PC-9 (cell line): Measurements from ENCODE around the gene ZNF256. TPM values are rescaled to one million over a fixed set of nuclear protein-coding genes. Genes with fewer than 3 reads are reported as not detected.

Experiments
- BruUV-seq: library from RNA; stranded (reverse); fragments of 400-500 nt; replicated peaks from 2 replicates; lab custom pipeline; 2021; lab: Mats Ljungman, UMichigan
- CTCF ChIA-PET: fragments of 300-600 bp; sonication (Branson Sonifier 250); formaldehyde crosslinking; loops from one replicate; lab custom pipeline; 2022; ENCODE audit warnings: antibody characterized with exemption; lab: Charles Lee
- POLR2A ChIA-PET: fragments of 300-600 bp; sonication (Branson Sonifier 250); formaldehyde crosslinking; loops from one replicate; lab custom pipeline; 2022; ENCODE audit warnings: antibody characterized with exemption; ENCODE audit not compliant: unreplicated experiment; lab: Charles Lee
- DNase-seq, 2 experiments: peaks; one replicate each; pipeline versions ENCODE4 v3.0.0 to v3.0.0-alpha.2; 2015 to 2022; ENCODE audit warnings: mixed read lengths in 1 of 2
- H2AFZ ChIP-seq: fragments of 200-600 bp; sonication (generic); 2 replicates; pipeline ENCODE4 v1.8.1; 2017; ENCODE audit warnings: antibody characterized with exemption
- H3F3A ChIP-seq: fragments of 200-600 bp; sonication (generic); 2 replicates; pipeline ENCODE4 v1.8.1; 2017; ENCODE audit warnings: antibody characterized with exemption, mild to moderate bottlenecking, low read depth; ENCODE audit not compliant: insufficient read depth
- H3K27ac ChIP-seq: fragments of 200-600 bp; sonication (generic); 2 replicates; pipeline ENCODE4 v1.6.1; 2016; ENCODE audit warnings: mixed run types
- H3K27me3 ChIP-seq: fragments of 200-600 bp; sonication (generic); 2 replicates; pipeline ENCODE4 v1.6.1; 2016; ENCODE audit warnings: low read depth, mixed run types; ENCODE audit not compliant: insufficient read depth
- H3K36me3 ChIP-seq: fragments of 200-600 bp; sonication (generic); 2 replicates; pipeline ENCODE4 v1.6.1; 2016; ENCODE audit warnings: low read depth, mixed run types
- H3K4me1 ChIP-seq: fragments of 200-600 bp; sonication (generic); replicated peaks from 2 replicates; pipeline ENCODE4 v1.6.1; 2016; ENCODE audit warnings: mixed run types; ENCODE audit not compliant: insufficient read depth
- H3K4me2 ChIP-seq: fragments of 200-600 bp; sonication (generic); 2 replicates; pipeline ENCODE4 v1.6.1; 2017; ENCODE audit warnings: mixed run types
- H3K4me3 ChIP-seq: fragments of 200-600 bp; sonication (generic); 2 replicates; pipeline ENCODE4 v1.6.1; 2016; ENCODE audit warnings: mixed run types
- H3K79me2 ChIP-seq: fragments of 200-600 bp; sonication (generic); 2 replicates; pipeline ENCODE4 v1.6.1; 2017; ENCODE audit warnings: low read depth, mixed run types
- H3K9me2 ChIP-seq: fragments of 200-600 bp; sonication (generic); 2 replicates; pipeline ENCODE4 v1.8.1; 2017; ENCODE audit warnings: mild to moderate bottlenecking; ENCODE audit not compliant: insufficient read depth
- H3K9me3 ChIP-seq: fragments of 200-600 bp; sonication (generic); 2 replicates; pipeline ENCODE4 v1.8.1; 2016; ENCODE audit warnings: low read depth; ENCODE audit not compliant: insufficient read depth
- H4K20me1 ChIP-seq: fragments of 200-600 bp; sonication (generic); 2 replicates; pipeline ENCODE4 v1.8.1; 2017; ENCODE audit not compliant: insufficient read depth
- EZH2 ChIP-seq: fragments of 200-600 bp; sonication (generic); IDR thresholded peaks from 2 replicates; pipeline ENCODE4 v1.8.0; 2017; ENCODE audit warnings: antibody characterized with exemption, low read depth
- intact Hi-C: fragments of 100-400 bp; cut with micrococcal nuclease; formaldehyde crosslinking; loops from one replicate; pipeline ENCODE4 v1.10.0; 2022; ENCODE audit not compliant: unreplicated experiment
- total RNA-seq: library from RNA; stranded (reverse); gene quantifications from 2 replicates; pipeline ENCODE4 v1.2.3, GENCODE V29; 2021
- TF ChIP-seq, protein P1 (sequence below): fragments of 200-600 bp; sonication (generic); conservative IDR thresholded peaks from 2 replicates; pipeline ENCODE4 v1.6.1; 2017; ENCODE audit warnings: mixed run types, antibody characterized with exemption, mild to moderate bottlenecking, moderate library complexity

Gene ZNF256
- total RNA-seq, 1 experiment from 2014 or later: 6.4 TPM

- Histone ChIP-seq H3K27ac (no peak overlapping the region), H3K36me3 (peaks cover 30% of the 10 kb centered on the region), H3K79me2 (peaks cover 18% of the 10 kb centered on the region), H3K9me3 (peaks cover 34% of the 10 kb centered on the region), H3K9me2 (no peaks in the 10 kb centered on the region), H3K27me3 (no peaks in the 10 kb centered on the region), H4K20me1 (no peaks in the 10 kb centered on the region), H3K4me3 (peak overlapping the region; percentile 63; the same call in 1 of the 2 replicates), H2AFZ (no peak overlapping the region), H3F3A (no peaks in the 10 kb centered on the region), H3K4me2 (no peak overlapping the region), H3K4me1 (0 out of 2 replicates have a peak, but pooled peaks cover 7% of the 10 kb centered on the region)
- CTCF ChIA-PET: interaction anchor here (0.7 kb wide), 1 partner anchor 11 kb away, joined by 24 read pairs; no protein-coding TSS in a partner anchor
- intact Hi-C loops: no loop called here
- DNase-seq: no peak
- POLR2A ChIA-PET: no interaction called here
- TF ChIP-seq, protein P1, sequence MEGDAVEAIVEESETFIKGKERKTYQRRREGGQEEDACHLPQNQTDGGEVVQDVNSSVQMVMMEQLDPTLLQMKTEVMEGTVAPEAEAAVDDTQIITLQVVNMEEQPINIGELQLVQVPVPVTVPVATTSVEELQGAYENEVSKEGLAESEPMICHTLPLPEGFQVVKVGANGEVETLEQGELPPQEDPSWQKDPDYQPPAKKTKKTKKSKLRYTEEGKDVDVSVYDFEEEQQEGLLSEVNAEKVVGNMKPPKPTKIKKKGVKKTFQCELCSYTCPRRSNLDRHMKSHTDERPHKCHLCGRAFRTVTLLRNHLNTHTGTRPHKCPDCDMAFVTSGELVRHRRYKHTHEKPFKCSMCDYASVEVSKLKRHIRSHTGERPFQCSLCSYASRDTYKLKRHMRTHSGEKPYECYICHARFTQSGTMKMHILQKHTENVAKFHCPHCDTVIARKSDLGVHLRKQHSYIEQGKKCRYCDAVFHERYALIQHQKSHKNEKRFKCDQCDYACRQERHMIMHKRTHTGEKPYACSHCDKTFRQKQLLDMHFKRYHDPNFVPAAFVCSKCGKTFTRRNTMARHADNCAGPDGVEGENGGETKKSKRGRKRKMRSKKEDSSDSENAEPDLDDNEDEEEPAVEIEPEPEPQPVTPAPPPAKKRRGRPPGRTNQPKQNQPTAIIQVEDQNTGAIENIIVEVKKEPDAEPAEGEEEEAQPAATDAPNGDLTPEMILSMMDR: no peak
- no peak for TF ChIP-seq EZH2
- BruUV-seq: no TSS peak
These were observed 33.0 kb downstream of the ZNF256 start for GRCh38 chr19:57914531-57914930.

DNA sequence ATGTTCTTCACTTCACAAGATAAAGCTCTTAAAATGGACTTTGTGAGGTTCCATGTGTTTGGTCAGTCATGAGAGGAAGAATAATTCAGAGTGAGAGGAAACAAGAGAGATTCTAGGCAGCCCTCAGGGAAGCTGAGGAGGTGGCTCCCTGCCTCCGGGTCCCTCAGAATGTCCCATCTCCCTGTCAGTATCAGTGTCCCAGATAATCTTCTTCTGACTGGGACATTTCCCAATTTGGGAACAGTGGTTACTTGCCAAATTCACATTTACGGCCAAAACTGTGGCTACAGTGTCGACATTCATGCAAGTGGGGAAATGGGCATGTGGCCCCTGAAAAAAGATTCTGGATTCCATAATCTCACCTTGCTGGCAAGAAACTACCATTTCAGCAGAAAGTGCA is 40.1 kb downstream of the ZNF256 start:
- no peaks in the 10 kb centered on the region for H3K4me1 ChIP-seq
- intact Hi-C loops: loop anchor here (10.0 kb wide), 1 partner anchor 163 kb away; the partner anchor contains the start of gene ZNF776
- no peaks in the 10 kb centered on the region for H3K9me2 ChIP-seq
- H3K27ac ChIP-seq: no peak overlapping the region
- no peak for DNase-seq
- no peaks in the 10 kb centered on the region for H4K20me1 ChIP-seq
- no TSS peak for BruUV-seq
- ChIA-PET POLR2A (no interaction called here), CTCF (no interaction called here)
- no peaks in the 10 kb centered on the region for H3F3A ChIP-seq
- no peak overlapping the region for H3K4me2 ChIP-seq
- no peak overlapping the region for H3K4me3 ChIP-seq
- H3K9me3 ChIP-seq: peaks cover 44% of the 10 kb centered on the region
- no peaks in the 10 kb centered on the region; the same call in 1 of the 2 replicates for H3K79me2 ChIP-seq
- no peaks in the 10 kb centered on the region for H3K27me3 ChIP-seq
- no peak for TF ChIP-seq EZH2
- TF ChIP-seq, protein P1: no peak
- H2AFZ ChIP-seq: no peak overlapping the region
- peaks cover 39% of the 10 kb centered on the region for H3K36me3 ChIP-seq

DNA sequence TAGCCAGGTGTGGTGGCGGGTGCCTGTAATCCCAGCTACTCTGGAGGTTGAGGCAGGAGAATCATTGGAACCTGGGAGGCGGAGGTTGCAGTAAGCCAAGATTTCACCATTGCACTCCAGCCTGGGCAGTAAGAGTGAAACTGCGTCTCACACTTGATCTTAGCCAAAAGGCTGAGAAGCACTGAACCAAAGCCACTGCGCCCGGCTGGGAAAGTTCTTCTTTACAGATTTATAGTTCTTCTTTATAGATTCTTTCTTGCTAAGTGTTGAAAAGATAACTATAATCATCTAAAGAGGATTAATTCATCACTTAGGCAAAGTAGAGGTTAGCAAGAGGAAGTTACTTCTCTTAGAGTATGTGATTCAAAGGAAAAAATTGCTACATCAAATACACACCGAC is 42.2 kb downstream of the ZNF256 start:
- H4K20me1 ChIP-seq: no peaks in the 10 kb centered on the region
- H3K36me3 ChIP-seq: peaks cover 26% of the 10 kb centered on the region
- POLR2A ChIA-PET: no interaction called here
- no peaks in the 10 kb centered on the region for H3K27me3 ChIP-seq
- H3K4me3 ChIP-seq: no peak overlapping the region
- no TSS peak for BruUV-seq
- no peaks in the 10 kb centered on the region for H3F3A ChIP-seq
- no peak overlapping the region for H3K4me2 ChIP-seq
- intact Hi-C loops: loop anchor here (10.0 kb wide), 1 partner anchor 160 kb away; the partner anchor contains the start of gene ZNF776
- no peak overlapping the region for H2AFZ ChIP-seq
- no peaks in the 10 kb centered on the region for H3K4me1 ChIP-seq
- H3K9me2 ChIP-seq: no peaks in the 10 kb centered on the region
- CTCF ChIA-PET: no interaction called here
- H3K9me3 ChIP-seq: peaks cover 32% of the 10 kb centered on the region
- H3K79me2 ChIP-seq: no peaks in the 10 kb centered on the region
- DNase-seq: no peak
- TF ChIP-seq, protein P1: no peak
- no peak for TF ChIP-seq EZH2
- no peak overlapping the region for H3K27ac ChIP-seq
